ENCODE results near the gene USP46.

The USP46 gene

GRCh38 chr4:52573551-52573950 is 85.5 kb downstream of the USP46 start:
- no peak for DNase-seq (ENCODE audit: low spot score)

GRCh38 chr4:52572936-52573485 is 86.1 kb downstream of the USP46 start:
- peak; percentile 29 for DNase-seq (ENCODE audit: low spot score)

- no peak for DNase-seq (ENCODE audit: low spot score)
Observed at GRCh38 chr4:52568351-52568750, 90.8 kb downstream of the USP46 start.

DNA sequence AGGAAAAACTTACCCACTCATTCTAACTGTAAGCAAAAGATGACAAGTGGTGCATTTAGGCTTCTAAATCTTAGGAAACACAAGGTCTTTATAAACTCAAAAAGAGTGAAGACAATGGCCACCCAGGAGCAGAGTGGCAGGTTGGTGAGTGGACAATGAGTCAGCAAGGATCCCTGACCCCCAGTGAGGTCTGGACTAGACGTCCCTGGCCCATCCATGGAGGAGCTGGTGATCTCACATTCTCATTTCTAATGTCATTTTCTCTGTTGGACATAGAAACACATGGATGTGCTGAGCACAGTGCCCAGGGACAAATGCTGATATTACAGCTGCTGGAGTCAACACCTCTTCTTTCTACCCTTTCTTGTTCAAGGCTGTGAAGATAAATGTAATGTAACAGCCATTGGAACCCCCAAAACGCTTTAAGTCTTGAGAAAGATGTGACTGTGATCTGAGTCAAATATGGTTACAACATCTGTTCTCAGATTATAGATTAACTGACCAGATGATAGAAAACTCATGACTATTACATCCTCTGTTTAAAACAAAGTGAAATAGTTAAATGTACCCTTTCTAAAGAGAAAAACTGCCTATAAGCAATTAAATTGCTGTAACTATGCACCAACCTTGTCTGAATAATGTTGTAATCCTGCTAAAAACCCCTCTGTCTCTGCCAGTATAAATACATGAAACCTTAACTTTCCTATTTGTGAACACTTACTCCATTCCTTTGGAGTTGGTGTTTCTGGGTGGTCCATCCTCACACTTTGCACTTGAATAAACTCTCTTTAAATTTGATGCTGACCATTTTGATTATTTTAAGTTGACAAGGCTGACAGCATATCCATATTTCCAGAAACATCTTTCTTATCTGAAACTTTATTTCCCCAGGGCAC is 92.7 kb downstream of the USP46 start:
- DNase-seq (ENCODE audit: low spot score): no peak

DNA sequence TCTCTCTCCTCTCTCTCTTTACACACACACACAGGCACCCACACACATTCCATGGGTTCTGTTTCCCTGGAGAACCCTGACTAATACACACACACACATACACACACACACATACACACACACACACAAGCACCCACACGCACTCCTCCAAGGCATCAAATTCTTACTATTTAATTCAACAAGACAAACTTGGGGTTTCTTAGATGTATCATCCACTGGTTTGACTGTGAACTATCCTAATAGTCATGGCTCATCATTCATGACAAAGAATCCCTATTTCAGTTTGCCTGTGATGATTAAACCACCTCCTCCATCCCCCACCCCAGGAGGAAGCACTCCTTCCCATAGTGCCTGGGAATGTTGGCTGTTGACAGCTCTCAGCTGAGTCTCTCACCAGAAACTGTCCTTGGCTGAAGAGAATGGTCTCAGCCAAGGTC is 98.2 kb downstream of the USP46 start:
- no peak for DNase-seq (ENCODE audit: low spot score)

DNA sequence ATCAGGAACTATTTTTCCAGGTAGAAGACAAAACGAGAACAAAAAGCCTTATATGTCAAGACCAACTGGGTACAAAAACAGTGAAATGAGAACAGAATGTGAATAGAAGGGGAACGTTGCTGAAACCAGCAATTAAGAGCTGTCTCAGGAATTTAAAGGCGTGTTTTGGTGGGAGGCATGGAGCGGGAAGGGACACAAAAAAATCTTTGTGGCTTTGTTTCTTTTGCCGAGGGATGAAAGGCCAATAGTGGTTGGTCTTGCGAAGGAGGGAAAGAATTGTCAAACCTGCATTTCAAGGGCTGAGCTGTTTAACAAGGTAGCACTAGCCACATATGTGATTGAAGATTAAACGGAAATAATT is 103.8 kb downstream of the USP46 start:
- DNase-seq (ENCODE audit: low spot score): no peak

DNA sequence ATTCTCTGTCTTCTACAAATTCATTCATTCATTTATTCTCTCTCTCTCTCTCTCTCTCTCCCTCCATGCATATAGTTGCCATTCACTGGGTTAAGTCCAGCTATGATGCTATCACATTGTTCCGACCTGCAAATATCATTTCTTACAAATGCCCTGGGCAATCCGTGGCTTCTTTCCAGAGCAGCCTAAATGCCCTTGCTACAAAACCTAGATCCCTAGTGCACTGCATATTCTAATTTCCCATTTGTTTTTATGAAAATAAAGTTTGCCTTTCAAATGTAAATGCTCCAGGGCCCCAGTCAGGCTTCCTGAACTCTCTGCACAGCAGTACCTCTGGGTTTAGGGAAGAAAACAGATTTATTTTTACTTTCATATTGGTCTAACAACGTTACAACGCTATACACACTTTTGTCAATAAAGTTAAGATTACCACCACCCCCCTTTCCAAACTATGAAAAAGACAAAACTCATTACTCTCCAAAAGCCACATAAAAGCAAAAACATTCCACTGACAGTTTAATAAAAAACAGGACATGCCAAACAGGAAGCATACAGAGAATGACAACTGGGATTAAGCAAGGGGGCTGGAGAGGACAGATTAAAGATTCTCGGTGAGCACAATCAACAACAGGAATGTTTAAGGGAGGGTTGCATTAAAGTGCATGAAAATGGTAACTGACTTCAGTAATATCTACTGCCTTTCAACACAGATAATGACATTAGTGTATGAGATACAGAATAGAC is 104.3 kb downstream of the USP46 start:
- no peak for DNase-seq (ENCODE audit: low spot score)

DNA sequence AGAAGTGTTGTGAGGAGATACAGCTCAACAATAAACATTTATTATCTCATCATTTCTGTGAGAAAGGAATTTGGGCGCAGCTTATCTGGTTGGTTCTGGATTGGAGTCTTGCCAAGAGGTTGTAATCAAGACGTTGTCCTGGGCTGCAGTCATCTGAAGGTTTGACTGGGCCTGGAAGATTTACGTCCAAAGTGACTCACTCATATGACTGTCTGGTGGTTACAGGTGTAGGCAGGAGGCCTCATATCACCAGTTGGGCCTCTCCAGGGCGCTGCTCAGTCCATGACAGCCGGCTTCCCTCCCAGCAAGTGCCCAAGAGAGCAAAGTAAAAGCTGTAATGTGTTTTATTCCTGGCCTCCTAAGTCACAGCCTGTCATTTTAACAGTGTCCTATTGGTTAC is 106.3 kb downstream of the USP46 start:
- DNase-seq (ENCODE audit: low spot score): no peak

GRCh38 chr4:52551487-52551886 is 107.6 kb downstream of the USP46 start:
- no peak for DNase-seq (ENCODE audit: low spot score)

DNA sequence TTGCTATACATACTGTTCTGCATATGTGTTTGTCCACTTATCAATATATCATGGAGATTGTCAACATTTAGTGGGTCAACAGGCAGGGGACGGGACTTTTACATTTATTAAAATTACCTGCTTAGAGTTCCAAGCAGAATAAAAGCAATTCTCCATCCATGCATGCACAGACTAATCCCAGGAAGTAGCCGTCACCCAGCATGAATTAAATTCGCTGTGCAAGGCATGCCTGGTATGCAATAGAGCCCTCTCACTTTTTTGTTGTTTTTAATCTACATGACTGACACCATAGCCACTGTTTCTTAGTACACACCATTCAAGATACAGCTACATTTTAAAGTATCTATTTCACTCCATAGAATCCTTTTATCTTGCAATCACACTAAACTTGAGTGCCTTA is 108.9 kb downstream of the USP46 start:
- DNase-seq (ENCODE audit: low spot score): no peak

- no peak for DNase-seq (ENCODE audit: low spot score)
Observed at GRCh38 chr4:52548818-52549570, 110.1 kb downstream of the USP46 start.

DNA sequence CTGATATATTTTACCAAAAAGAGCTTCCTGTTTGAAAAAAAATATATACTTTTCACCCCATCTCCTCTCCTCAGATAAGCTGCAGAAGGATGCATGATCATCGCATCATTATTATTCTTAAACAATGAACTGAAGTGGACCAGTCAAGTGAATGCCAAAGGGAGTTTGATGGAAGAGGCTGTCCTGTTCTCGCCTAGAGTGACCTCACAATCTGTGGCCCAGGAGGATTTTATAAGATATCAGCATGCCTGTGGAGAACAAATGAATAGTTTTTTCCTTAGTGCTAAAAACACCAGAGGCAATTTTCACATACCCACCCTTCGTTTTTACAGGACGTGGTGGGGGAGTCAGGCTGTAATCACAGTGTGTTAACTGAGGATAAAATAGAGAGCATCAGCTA is 112.7 kb downstream of the USP46 start:
- DNase-seq (ENCODE audit: low spot score): no peak

GRCh38 chr4:52545099-52546069 is 113.7 kb downstream of the USP46 start:
- DNase-seq (ENCODE audit: low spot score): peak; percentile 84
